H1 (cell line): Measurements from ENCODE around the gene GTSF1L. TPM values are rescaled to one million over a fixed set of nuclear protein-coding genes. Genes with fewer than 3 reads are reported as not detected.

Source experiments
- ASH2L ChIP-seq: fragments of 200-600, 300-600 bp; sonication (generic); IDR thresholded peaks from one replicate; pipeline ENCODE4 v1.7.1; 2017; ENCODE audit warnings: low read length
- CBX8 ChIP-seq: fragments of 300-800, 300-1000 bp; sonication (generic); IDR thresholded peaks from 2 replicates; pipeline ENCODE4 v1.7.1; 2016; ENCODE audit warnings: low read depth, low read length, borderline replicate concordance
- EP300 ChIP-seq, 2 experiments: IDR thresholded peaks; 1 replicate in 1 of 2; 2 replicates in 1 of 2; pipeline ENCODE4 v1.6.1; 2011 to 2012; ENCODE audit warnings: low read depth in 2 of 2, low read length in 2 of 2, mild to moderate bottlenecking in 2 of 2, borderline replicate concordance in 1 of 2, inconsistent platforms in 1 of 2, moderate library complexity in 1 of 2
- EZH2 ChIP-seq: fragments of 200-600 bp; sonication (generic); IDR thresholded peaks from 2 replicates; pipeline ENCODE4 v1.7.1; 2012; ENCODE audit warnings: low read depth, mild to moderate bottlenecking, moderate library complexity, low read length, inconsistent platforms; ENCODE audit not compliant: severe bottlenecking
- JUND ChIP-seq: IDR thresholded peaks from 2 replicates; pipeline ENCODE4 v1.6.1; 2011; ENCODE audit warnings: mild to moderate bottlenecking, improper control_type of control experiment, low read length
- KDM1A ChIP-seq: fragments of 200-600, 300-600 bp; sonication (generic); IDR thresholded peaks from 2 replicates; pipeline ENCODE4 v1.7.1; 2016; ENCODE audit warnings: mild to moderate bottlenecking, low read length, borderline replicate concordance
- POLR2AphosphoS5 ChIP-seq: IDR thresholded peaks from 2 replicates; pipeline ENCODE4 v1.6.1; 2011; ENCODE audit warnings: low read depth, low read length
- RBBP5 ChIP-seq: IDR thresholded peaks from 2 replicates; pipeline ENCODE4 v1.7.1; 2012; ENCODE audit warnings: low read depth, mild to moderate bottlenecking, inconsistent platforms, low read length, moderate library complexity, borderline replicate concordance
- RNF2 ChIP-seq: fragments of 200-900, 300-1000 bp; sonication (generic); IDR thresholded peaks from 2 replicates; pipeline ENCODE4 v1.7.1; 2016; ENCODE audit warnings: borderline replicate concordance, low read depth, mild to moderate bottlenecking, antibody characterized with exemption, low read length; ENCODE audit not compliant: poor library complexity, severe bottlenecking; ENCODE audit errors: missing control alignments
- SP2 ChIP-seq: IDR thresholded peaks from 2 replicates; pipeline ENCODE4 v1.6.1; 2012; ENCODE audit warnings: mild to moderate bottlenecking, low read length, inconsistent platforms
- SRF ChIP-seq: IDR thresholded peaks from 2 replicates; pipeline ENCODE4 v1.6.1; 2011; ENCODE audit warnings: mild to moderate bottlenecking, low read depth, low read length, moderate library complexity
- polyA plus RNA-seq, 7 experiments: library from polyadenylated mRNA; depleted of rRNA in 3 of 7; stranded (reverse) in 5 of 7; unstranded in 2 of 7; fragments of >200 nt in 5 of 7; fragments of 200-250 nt in 2 of 7; gene quantifications; 1 replicate in 5 of 7; 2 replicates in 1 of 7; 4 replicates in 1 of 7; pipeline versions ENCODE4 v1.2.1 to v1.2.3, GENCODE V29; 2011 to 2013; ENCODE audit warnings: missing spikeins in 2 of 7, mixed read lengths in 2 of 7
- total RNA-seq: library from RNA; stranded (reverse); fragmentation: NEBNext Ultra II Directional; extraction: Animal tissue kit (Norgen Biotek cat#: 25700); gene quantifications from 2 replicates; pipeline ENCODE4 v1.2.1, GENCODE V29; 2021
- TF ChIP-seq, protein P1 (sequence below): fragments of 300-600 bp; sonication (generic); IDR thresholded peaks from 2 replicates; pipeline ENCODE4 v1.7.1; 2012; ENCODE audit warnings: low read length, moderate library complexity, mild to moderate bottlenecking, inconsistent platforms; ENCODE audit not compliant: insufficient replicate concordance

Gene GTSF1L
- total and polyA plus RNA-seq, 2 of the 8 experiments (the other 6 are each of a cell fraction or from before 2014, with no cell fraction given), result not detected

DNA sequence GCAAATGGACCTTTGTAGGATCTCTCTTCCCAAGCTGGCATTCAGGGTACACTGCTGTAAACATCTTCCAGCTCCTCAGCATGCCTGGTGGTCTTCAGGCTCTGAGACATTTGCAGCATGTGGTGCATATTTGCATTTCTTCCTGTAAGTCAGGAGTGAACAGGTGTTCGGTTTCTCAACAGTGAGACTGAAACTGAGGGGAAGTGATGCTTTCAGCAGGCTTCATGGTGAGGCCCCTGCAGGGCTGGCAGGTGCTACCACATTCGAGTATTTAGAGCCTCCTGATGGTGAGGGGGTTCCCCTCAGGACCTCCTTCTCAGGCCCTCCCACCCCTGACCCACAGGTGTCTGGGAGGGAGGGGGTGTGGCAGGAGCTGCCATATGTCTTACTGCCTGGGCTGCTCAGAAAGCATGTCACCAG lies 44.8 kb downstream of the GTSF1L start (continued):
- TF ChIP-seq, protein P1, sequence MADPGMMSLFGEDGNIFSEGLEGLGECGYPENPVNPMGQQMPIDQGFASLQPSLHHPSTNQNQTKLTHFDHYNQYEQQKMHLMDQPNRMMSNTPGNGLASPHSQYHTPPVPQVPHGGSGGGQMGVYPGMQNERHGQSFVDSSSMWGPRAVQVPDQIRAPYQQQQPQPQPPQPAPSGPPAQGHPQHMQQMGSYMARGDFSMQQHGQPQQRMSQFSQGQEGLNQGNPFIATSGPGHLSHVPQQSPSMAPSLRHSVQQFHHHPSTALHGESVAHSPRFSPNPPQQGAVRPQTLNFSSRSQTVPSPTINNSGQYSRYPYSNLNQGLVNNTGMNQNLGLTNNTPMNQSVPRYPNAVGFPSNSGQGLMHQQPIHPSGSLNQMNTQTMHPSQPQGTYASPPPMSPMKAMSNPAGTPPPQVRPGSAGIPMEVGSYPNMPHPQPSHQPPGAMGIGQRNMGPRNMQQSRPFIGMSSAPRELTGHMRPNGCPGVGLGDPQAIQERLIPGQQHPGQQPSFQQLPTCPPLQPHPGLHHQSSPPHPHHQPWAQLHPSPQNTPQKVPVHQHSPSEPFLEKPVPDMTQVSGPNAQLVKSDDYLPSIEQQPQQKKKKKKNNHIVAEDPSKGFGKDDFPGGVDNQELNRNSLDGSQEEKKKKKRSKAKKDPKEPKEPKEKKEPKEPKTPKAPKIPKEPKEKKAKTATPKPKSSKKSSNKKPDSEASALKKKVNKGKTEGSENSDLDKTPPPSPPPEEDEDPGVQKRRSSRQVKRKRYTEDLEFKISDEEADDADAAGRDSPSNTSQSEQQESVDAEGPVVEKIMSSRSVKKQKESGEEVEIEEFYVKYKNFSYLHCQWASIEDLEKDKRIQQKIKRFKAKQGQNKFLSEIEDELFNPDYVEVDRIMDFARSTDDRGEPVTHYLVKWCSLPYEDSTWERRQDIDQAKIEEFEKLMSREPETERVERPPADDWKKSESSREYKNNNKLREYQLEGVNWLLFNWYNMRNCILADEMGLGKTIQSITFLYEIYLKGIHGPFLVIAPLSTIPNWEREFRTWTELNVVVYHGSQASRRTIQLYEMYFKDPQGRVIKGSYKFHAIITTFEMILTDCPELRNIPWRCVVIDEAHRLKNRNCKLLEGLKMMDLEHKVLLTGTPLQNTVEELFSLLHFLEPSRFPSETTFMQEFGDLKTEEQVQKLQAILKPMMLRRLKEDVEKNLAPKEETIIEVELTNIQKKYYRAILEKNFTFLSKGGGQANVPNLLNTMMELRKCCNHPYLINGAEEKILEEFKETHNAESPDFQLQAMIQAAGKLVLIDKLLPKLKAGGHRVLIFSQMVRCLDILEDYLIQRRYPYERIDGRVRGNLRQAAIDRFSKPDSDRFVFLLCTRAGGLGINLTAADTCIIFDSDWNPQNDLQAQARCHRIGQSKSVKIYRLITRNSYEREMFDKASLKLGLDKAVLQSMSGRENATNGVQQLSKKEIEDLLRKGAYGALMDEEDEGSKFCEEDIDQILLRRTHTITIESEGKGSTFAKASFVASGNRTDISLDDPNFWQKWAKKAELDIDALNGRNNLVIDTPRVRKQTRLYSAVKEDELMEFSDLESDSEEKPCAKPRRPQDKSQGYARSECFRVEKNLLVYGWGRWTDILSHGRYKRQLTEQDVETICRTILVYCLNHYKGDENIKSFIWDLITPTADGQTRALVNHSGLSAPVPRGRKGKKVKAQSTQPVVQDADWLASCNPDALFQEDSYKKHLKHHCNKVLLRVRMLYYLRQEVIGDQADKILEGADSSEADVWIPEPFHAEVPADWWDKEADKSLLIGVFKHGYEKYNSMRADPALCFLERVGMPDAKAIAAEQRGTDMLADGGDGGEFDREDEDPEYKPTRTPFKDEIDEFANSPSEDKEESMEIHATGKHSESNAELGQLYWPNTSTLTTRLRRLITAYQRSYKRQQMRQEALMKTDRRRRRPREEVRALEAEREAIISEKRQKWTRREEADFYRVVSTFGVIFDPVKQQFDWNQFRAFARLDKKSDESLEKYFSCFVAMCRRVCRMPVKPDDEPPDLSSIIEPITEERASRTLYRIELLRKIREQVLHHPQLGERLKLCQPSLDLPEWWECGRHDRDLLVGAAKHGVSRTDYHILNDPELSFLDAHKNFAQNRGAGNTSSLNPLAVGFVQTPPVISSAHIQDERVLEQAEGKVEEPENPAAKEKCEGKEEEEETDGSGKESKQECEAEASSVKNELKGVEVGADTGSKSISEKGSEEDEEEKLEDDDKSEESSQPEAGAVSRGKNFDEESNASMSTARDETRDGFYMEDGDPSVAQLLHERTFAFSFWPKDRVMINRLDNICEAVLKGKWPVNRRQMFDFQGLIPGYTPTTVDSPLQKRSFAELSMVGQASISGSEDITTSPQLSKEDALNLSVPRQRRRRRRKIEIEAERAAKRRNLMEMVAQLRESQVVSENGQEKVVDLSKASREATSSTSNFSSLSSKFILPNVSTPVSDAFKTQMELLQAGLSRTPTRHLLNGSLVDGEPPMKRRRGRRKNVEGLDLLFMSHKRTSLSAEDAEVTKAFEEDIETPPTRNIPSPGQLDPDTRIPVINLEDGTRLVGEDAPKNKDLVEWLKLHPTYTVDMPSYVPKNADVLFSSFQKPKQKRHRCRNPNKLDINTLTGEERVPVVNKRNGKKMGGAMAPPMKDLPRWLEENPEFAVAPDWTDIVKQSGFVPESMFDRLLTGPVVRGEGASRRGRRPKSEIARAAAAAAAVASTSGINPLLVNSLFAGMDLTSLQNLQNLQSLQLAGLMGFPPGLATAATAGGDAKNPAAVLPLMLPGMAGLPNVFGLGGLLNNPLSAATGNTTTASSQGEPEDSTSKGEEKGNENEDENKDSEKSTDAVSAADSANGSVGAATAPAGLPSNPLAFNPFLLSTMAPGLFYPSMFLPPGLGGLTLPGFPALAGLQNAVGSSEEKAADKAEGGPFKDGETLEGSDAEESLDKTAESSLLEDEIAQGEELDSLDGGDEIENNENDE, result no peak
- TF ChIP-seq EP300 (IDR thresholded peaks at IDR 0.05; ENCODE audit: borderline replicate concordance in 1 of 2, low read depth in 2 of 2, low read length in 2 of 2) (no peak), CBX8 (no peak), ASH2L (no peak), RBBP5 (no peak), RNF2 (no peak), SP2 (no peak), EZH2 (no peak), POLR2AphosphoS5 (no peak), JUND (no peak), SRF (no peak), KDM1A (no peak)
- TF ChIP-seq, all 59 proteins: peak for 0
